HepG2 (cell line): ENCODE results near the gene PLEKHG2. TPM values are rescaled to one million over a fixed set of nuclear protein-coding genes. Genes with fewer than 3 reads are reported as not detected.
A peak's percentile ranks its signal among the peaks of the same experiment; 100 is the strongest.

Experiments
- CC2D1A ChIP-seq: sonication (generic); formaldehyde crosslinking; IDR thresholded peaks from 2 replicates; pipeline ENCODE4 v1.8.1; 2023; ENCODE audit warnings: mild to moderate bottlenecking, missing genetic modification reagents
- CHD4 ChIP-seq: fragments of 200-600 bp; sonication (generic); IDR thresholded peaks from 2 replicates; pipeline ENCODE4 v1.7.0; 2017; ENCODE audit warnings: mild to moderate bottlenecking, low read length, borderline replicate concordance
- DPF2 ChIP-seq: sonication (generic); formaldehyde crosslinking; IDR thresholded peaks from 2 replicates; pipeline ENCODE4 v1.4.0; 2020; ENCODE audit warnings: mild to moderate bottlenecking, low read depth, missing genetic modification reagents, borderline replicate concordance
- FIP1L1 ChIP-seq: fragments of 200-400 bp; formaldehyde crosslinking; IDR thresholded peaks from 2 replicates; pipeline ENCODE4 v1.6.1; 2018; ENCODE audit warnings: low read depth, mild to moderate bottlenecking, low read length, moderate library complexity, borderline replicate concordance; ENCODE audit not compliant: insufficient read depth
- GABPA ChIP-seq, 2 experiments: IDR thresholded peaks; 2 replicates each; pipeline ENCODE4 v1.6.1; 2011 to 2016; ENCODE audit warnings: low read depth in 2 of 2, low read length in 1 of 2, missing biosample characterization in 1 of 2, missing genetic modification characterization in 1 of 2
- GMEB1 ChIP-seq: sonication (generic); formaldehyde crosslinking; IDR thresholded peaks from 2 replicates; pipeline ENCODE4 v1.5.1; 2020; ENCODE audit warnings: missing genetic modification reagents, mild to moderate bottlenecking, borderline replicate concordance
- GTF3A ChIP-seq: sonication (generic); formaldehyde crosslinking; conservative IDR thresholded peaks from 2 replicates; pipeline ENCODE4 v1.4.0; 2020; ENCODE audit warnings: mild to moderate bottlenecking, missing genetic modification reagents
- HES4 ChIP-seq: sonication (generic); formaldehyde crosslinking; IDR thresholded peaks from 2 replicates; pipeline ENCODE4 v1.9.0; 2021; ENCODE audit warnings: mild to moderate bottlenecking, missing genetic modification reagents, borderline replicate concordance
- MED1 ChIP-seq: sonication (generic); formaldehyde crosslinking; IDR thresholded peaks from 2 replicates; pipeline ENCODE4 v1.4.0; 2020; ENCODE audit warnings: missing genetic modification reagents
- MIER3 ChIP-seq: IDR thresholded peaks from 2 replicates; pipeline ENCODE4 v1.6.1; 2016; ENCODE audit warnings: missing compliant biosample characterization, borderline replicate concordance
- MXD1 ChIP-seq: sonication (generic); formaldehyde crosslinking; IDR thresholded peaks from 2 replicates; pipeline ENCODE4 v1.4.0; 2020; ENCODE audit warnings: mild to moderate bottlenecking, missing genetic modification reagents
- MXD4 ChIP-seq: IDR thresholded peaks from 2 replicates; pipeline ENCODE4 v1.6.1; 2016; ENCODE audit warnings: mild to moderate bottlenecking, missing biosample characterization, missing genetic modification reagents
- PAX8 ChIP-seq: sonication (generic); formaldehyde crosslinking; IDR thresholded peaks from 2 replicates; pipeline ENCODE4 v1.8.0; 2022; ENCODE audit warnings: mild to moderate bottlenecking, missing genetic modification reagents, borderline replicate concordance
- PLRG1 ChIP-seq: fragments of 450-650 bp; conservative IDR thresholded peaks from 2 replicates; pipeline ENCODE4 v1.6.1; 2016
- RFXANK ChIP-seq: IDR thresholded peaks from 2 replicates; pipeline ENCODE4 v1.6.1; 2016
- SIN3A ChIP-seq: IDR thresholded peaks from 2 replicates; pipeline ENCODE4 v1.6.1; 2011; ENCODE audit warnings: low read depth, mild to moderate bottlenecking, control low read depth, low read length, borderline replicate concordance
- SP5 ChIP-seq: IDR thresholded peaks from 2 replicates; pipeline ENCODE4 v1.6.1; 2016; ENCODE audit warnings: low read depth, borderline replicate concordance
- TARDBP ChIP-seq: sonication (generic); formaldehyde crosslinking; IDR thresholded peaks from 2 replicates; pipeline ENCODE4 v1.8.0; 2022; ENCODE audit warnings: mild to moderate bottlenecking, missing genetic modification reagents
- ZC3H13 ChIP-seq: sonication (generic); formaldehyde crosslinking; IDR thresholded peaks from 2 replicates; pipeline ENCODE4 v1.8.1; 2023; ENCODE audit warnings: mild to moderate bottlenecking, missing genetic modification reagents, moderate library complexity
- ZNF20 ChIP-seq: sonication (generic); formaldehyde crosslinking; IDR thresholded peaks from 2 replicates; pipeline ENCODE4 v1.4.0; 2020; ENCODE audit warnings: mild to moderate bottlenecking, moderate library complexity, missing genetic modification reagents
- ZNF282 ChIP-seq: fragments of 450-650 bp; IDR thresholded peaks from 2 replicates; pipeline ENCODE4 v1.6.1; 2018; ENCODE audit not compliant: partially characterized antibody
- ZNF414 ChIP-seq: sonication (generic); formaldehyde crosslinking; IDR thresholded peaks from 2 replicates; pipeline ENCODE4 v1.5.0; 2020; ENCODE audit warnings: missing genetic modification reagents
- ZNF441 ChIP-seq: sonication (generic); formaldehyde crosslinking; IDR thresholded peaks from 2 replicates; pipeline ENCODE4 v1.7.0; 2021; ENCODE audit warnings: missing genetic modification reagents, borderline replicate concordance
- ZNF510 ChIP-seq: sonication (generic); formaldehyde crosslinking; IDR thresholded peaks from 2 replicates; pipeline ENCODE4 v1.4.0; 2020; ENCODE audit warnings: low read depth, mild to moderate bottlenecking, missing genetic modification reagents
- ZNF564 ChIP-seq: sonication (generic); formaldehyde crosslinking; IDR thresholded peaks from 2 replicates; pipeline ENCODE4 v1.8.1; 2023; ENCODE audit warnings: mild to moderate bottlenecking, missing genetic modification reagents
- polyA plus RNA-seq, 8 experiments: library from polyadenylated mRNA; depleted of rRNA in 3 of 8; stranded (reverse) in 7 of 8; unstranded in 1 of 8; fragments of >200 nt; fragmentation: Illumina TruSeq in 4 of 8; extraction: Trizol in 4 of 8; gene quantifications; 2 replicates each; pipeline versions ENCODE4 v1.2.1 to v1.2.3, GENCODE V29; 2011 to 2016; ENCODE audit warnings: low read depth in 4 of 8, missing spikeins in 1 of 8, mixed read lengths in 1 of 8; ENCODE audit not compliant: insufficient read depth in 1 of 8
- total RNA-seq, 5 experiments: library from RNA; depleted of rRNA; stranded (reverse); fragments of >200 nt; fragmentation: Illumina TruSeq; extraction: Trizol; gene quantifications; 2 replicates each; pipeline ENCODE4 v1.2.3, GENCODE V29; 2016; ENCODE audit warnings: low read depth in 1 of 5
- TF ChIP-seq, protein P1 (sequence below): IDR thresholded peaks from 2 replicates; pipeline ENCODE4 v1.6.1; 2012; ENCODE audit warnings: low read length, improper control_type of control experiment

Gene PLEKHG2
- total and polyA plus RNA-seq, 2 of the 13 experiments (the other 11 are each of a cell fraction or from before 2014, with no cell fraction given): 3.6 to 6.8 TPM

DNA sequence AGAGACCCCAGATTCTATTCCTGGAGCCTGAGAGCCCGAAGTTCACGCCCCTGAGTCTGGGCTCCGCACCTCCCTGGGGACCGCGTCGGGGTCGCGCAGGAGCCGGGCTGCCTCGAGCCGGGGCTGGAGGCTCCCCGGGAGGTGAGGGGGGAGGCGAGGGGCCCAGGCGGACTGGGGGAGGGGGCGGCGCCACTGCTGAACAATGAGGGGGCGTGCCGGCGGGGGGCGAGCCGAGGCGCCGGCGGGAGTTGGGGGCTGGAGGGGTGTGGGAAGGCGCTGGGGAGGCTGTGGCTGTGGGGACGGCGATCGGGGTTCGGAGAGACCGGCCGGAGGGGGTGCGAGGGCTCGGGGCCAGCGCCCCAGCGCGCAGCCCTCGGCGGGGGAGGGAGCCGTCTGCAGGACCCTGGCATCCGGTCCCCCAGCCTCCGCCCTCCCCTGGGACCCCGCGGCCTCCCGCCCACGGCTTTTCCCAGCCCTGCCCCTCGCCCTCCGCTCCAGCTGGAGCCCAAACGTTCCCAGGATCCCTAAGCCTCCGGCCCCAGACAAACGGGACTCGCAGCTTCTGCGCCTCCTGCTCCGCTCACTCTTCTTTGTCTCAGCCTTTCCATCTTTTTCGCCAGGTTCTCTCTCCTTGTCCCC is 922 bp downstream of the PLEKHG2 start (continued):
- no peak for TF ChIP-seq GTF3A (CRISPR knock-in tag)
- no peak for TF ChIP-seq ZNF510 (CRISPR knock-in tag)
- TF ChIP-seq RFXANK (CRISPR knock-in tag): no peak
- no peak for TF ChIP-seq MIER3
- no peak for TF ChIP-seq CC2D1A (CRISPR knock-in tag)
- TF ChIP-seq MXD1 (CRISPR knock-in tag): no peak
- no peak for TF ChIP-seq MXD4 (CRISPR knock-in tag)
- TF ChIP-seq SIN3A: peak; percentile 55; the same call in 1 of the 2 replicates
- no peak for TF ChIP-seq GMEB1 (CRISPR knock-in tag)
- no peak for TF ChIP-seq MED1 (CRISPR knock-in tag)
- TF ChIP-seq ZNF20: no peak
- TF ChIP-seq PAX8 (CRISPR knock-in tag): no peak
- no peak for TF ChIP-seq DPF2 (CRISPR knock-in tag)
- peak; percentile 58; the same call in 1 of the 2 replicates for TF ChIP-seq ZC3H13 (CRISPR knock-in tag)
- no peak for TF ChIP-seq SP5 (CRISPR knock-in tag)
- no peak for TF ChIP-seq TARDBP (CRISPR knock-in tag)
- TF ChIP-seq, protein P1, sequence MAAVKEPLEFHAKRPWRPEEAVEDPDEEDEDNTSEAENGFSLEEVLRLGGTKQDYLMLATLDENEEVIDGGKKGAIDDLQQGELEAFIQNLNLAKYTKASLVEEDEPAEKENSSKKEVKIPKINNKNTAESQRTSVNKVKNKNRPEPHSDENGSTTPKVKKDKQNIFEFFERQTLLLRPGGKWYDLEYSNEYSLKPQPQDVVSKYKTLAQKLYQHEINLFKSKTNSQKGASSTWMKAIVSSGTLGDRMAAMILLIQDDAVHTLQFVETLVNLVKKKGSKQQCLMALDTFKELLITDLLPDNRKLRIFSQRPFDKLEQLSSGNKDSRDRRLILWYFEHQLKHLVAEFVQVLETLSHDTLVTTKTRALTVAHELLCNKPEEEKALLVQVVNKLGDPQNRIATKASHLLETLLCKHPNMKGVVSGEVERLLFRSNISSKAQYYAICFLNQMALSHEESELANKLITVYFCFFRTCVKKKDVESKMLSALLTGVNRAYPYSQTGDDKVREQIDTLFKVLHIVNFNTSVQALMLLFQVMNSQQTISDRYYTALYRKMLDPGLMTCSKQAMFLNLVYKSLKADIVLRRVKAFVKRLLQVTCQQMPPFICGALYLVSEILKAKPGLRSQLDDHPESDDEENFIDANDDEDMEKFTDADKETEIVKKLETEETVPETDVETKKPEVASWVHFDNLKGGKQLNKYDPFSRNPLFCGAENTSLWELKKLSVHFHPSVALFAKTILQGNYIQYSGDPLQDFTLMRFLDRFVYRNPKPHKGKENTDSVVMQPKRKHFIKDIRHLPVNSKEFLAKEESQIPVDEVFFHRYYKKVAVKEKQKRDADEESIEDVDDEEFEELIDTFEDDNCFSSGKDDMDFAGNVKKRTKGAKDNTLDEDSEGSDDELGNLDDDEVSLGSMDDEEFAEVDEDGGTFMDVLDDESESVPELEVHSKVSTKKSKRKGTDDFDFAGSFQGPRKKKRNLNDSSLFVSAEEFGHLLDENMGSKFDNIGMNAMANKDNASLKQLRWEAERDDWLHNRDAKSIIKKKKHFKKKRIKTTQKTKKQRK: no peak
- TF ChIP-seq ZNF441 (CRISPR knock-in tag): no peak
- TF ChIP-seq ZNF414 (CRISPR knock-in tag): no peak
- TF ChIP-seq GABPA (IDR thresholded peaks at IDR 0.05; ENCODE audit: low read depth, low read length): 0 out of 2 replicates have a peak, but pooled peaks have one; percentile 8
- no peak for TF ChIP-seq GABPA (CRISPR knock-in tag; IDR thresholded peaks at IDR 0.05; ENCODE audit: low read depth)
- no peak for TF ChIP-seq CHD4
- no peak for TF ChIP-seq ZNF564
- TF ChIP-seq FIP1L1: no peak
- TF ChIP-seq HES4: no peak
- no peak for TF ChIP-seq PLRG1
- no peak for TF ChIP-seq ZNF282
